GM19099 (cell line): ENCODE results near the gene DPP6.

Experiments
- POLR2A ChIP-seq: IDR thresholded peaks from 3 replicates; pipeline ENCODE4 v1.6.1; 2011; ENCODE audit warnings: low read depth; ENCODE audit not compliant: insufficient read length; ENCODE audit errors: extremely low read depth

Gene DPP6

DNA sequence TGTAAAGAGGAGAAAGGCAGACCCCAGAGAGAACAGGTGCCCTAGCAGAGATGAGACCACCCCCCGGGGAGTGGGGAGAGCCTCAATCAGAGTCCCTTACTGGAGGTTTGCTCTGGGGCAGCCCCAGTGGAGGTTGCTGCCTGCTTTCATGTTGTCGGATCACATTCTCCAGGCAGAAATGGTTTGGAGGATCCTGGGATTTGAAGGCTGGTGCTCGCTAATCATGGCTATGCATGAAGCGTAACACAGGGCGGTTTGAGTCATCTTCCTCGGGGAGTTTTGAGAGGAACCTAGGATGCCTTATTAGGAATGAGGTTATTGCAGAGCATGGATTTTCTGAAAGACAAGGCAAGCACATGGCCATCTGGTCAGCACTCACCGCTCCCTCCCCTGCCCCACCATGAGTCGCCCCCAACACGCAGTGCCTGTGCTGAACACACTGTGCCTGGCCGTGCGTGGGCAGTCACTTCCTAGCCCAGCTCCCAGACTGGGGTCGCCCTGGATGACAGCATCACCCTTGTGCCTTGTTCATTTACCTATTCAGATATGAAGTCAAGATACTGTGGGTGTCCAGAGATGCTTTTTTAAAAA lies 319.9 kb downstream of the DPP6 start:
- no peak for TF ChIP-seq POLR2A

DNA sequence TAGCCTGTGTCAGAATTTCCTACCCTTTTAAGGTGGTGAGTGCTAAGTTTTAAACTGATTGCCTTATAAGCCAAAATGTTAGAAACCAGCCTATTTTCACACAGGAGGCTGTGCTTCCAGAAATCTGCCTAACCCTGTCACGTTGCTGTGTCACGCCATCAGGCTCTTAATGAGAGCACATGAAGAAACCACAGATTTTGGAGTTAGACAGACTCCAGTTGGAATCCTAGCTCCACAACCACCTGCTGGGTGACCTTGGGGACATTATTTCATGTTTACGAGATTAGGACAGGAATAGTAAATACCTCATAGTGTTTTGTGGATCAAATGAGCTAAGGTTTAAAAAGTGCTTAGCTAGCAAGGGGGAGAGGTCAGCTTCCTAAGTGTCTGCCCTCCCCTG lies 321.8 kb downstream of the DPP6 start:
- TF ChIP-seq POLR2A: no peak

DNA sequence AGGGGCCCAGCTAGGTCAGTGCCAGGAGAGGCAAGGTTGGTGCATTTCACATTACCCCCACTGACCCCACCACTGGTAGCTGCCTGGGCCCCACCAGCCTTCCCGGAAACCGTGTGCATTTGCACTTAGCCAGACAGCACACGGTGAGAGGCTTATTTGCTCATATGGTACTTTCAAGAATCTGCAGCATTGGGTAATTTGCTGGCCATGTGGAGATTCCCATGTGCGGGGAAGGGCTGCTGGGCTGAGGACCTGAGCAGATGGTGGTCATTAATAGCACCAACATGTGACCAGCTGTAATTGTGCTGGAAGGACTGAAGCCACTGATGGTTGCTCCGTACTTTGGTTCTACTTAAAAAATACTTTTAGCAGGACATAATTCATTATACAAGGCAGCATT lies 323.8 kb downstream of the DPP6 start:
- no peak for TF ChIP-seq POLR2A

DNA sequence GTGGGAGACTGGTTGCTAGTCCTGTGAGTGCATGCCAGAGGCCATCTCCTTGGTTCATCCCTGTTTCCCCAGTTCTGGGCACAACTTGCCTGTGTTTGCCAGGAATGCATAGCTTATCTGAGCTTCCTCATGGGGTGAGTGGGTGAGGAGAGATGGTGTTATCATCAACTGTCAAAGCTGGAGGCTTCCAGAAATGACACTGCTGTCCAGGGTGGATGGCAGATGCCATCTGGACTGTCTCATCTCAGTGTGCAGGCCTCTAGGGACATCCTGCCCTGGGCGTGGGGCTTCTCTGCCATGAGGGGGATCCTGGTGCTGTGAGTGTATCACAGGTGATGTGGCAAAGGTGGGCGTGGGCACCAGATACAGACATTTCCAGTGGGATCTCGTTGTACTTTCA lies 328.6 kb downstream of the DPP6 start:
- TF ChIP-seq POLR2A: no peak

DNA sequence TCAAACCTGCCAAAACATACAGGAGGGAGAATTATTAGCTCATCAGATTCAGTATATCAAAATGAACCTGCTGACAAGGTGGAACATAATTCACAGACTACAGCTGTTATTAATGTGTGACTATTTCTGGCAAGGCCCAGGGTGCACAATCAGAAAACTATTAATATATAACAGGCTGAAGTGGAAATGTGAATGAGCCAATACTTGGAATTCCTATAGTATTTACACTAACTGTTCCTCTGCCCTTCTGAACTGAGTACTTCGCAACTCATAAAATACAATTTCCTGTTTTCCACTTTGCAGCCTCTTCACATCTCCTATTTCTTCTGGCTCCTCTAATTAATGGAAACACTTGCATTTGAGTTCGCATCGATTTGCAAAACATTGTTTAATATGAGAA lies 330.8 kb downstream of the DPP6 start:
- no peak for TF ChIP-seq POLR2A

DNA sequence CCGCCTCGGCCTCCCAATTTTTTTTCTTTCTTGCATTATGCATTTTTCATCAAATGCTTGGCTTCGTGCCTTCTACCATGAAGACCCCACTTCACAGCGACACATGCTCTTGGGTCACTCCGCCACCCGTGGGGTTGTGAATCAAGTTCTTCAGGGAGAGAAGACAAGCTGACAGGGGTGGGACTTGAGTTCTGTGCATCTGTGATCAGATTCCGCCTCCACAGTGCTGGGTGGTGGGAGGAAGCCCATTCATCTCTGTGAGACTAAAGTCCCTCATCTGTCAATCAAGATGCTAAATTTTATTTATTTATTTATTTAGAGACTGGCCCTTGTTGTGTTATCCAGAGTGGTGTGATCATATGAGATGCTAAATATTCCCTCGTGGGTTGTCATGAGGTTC lies 333.0 kb downstream of the DPP6 start:
- no peak for TF ChIP-seq POLR2A

DNA sequence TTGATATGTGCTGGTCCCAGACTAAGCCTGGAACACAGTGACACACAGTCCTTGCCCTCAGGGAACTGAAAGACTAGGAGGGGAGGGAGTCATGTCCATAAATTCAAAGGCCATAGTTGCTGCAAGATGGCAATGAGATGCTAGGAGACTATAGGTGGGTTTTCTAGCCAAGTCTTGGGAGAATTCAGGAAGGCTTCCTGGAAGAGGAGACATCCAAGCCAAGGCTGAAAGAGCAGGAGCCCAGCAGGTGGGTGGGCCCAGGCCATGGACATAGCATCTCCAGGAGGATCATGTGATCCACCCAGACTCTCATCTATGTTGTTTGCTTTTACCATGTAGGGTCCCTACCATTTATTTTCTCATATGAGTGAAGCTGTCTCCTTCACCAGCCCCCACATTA lies 335.1 kb downstream of the DPP6 start:
- TF ChIP-seq POLR2A: no peak

DNA sequence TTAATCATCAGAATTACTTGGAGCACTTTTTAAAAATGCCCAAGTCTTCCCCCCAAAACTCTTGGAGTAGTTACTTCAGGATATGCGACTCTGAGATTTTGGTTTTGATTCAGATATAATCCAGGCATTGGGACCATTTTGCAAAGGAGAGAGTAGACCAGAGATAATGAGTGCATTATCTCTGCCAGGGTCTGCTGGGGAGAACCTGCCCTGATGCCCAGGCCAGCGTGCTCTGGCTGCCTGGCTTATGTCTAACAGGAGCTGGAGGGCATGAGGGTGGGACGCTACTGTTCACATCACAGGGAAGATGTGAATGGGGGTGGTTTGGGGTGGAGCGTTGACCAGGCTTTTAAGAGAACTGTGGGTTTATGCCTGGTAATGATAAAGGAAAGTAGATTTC lies 336.2 kb downstream of the DPP6 start:
- no peak for TF ChIP-seq POLR2A

DNA sequence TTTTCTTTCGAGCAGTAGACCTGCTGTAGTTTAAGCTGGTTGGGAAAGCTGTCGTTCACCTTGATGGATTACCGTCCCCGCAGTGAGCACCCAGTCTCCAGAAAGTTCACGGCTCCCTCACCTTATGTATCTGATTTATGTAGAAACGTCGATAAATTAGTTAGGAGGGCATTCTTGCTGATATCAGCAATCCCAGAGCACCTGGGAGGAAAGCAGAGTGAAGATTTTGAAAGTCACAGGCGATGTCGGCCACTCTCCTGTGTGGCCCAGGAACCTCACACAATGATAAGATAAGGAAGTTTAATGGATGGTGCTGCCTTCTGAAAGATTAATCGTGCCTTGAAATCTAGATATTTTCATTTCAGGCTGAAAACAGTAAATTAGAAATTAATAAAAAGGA lies 336.8 kb downstream of the DPP6 start:
- TF ChIP-seq POLR2A: no peak

DNA sequence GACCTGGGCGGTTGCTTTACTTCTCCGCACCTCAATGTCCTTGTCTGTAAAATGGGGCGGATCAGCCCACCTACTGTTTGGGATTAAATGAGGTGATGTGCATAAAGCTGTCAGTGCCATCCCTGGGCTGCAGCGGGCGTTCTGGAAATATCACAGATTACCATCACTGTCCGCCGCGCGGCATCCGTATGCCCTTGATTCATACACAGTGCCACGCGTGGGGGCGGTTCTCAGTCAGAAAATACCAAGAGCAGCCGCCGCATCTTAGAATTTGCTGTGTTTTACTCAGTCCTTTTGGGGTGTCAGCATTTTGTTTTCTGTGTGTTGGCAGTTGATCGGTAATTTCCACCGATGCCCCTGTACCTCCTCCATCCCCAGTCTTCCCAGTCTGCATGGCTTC lies 338.8 kb downstream of the DPP6 start:
- TF ChIP-seq POLR2A: no peak

DNA sequence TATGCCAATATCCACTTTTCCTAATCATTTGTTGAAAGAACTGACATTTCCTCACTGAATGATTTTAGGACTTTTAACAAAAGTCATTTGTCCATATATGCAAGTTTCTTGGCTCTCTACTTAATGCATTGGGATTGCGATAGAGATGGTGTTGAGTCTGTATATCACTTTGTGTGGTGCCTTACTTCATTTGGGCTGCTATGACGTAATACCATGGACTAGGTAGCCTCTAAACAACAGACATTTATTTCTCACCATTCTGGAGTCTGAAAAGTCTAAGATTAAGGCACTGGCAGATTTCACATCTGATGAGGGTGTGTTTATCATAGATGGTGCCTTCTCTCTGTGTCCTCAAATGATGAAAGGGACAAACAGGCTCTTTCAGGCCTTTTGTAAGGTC lies 342.6 kb downstream of the DPP6 start:
- TF ChIP-seq POLR2A: no peak

DNA sequence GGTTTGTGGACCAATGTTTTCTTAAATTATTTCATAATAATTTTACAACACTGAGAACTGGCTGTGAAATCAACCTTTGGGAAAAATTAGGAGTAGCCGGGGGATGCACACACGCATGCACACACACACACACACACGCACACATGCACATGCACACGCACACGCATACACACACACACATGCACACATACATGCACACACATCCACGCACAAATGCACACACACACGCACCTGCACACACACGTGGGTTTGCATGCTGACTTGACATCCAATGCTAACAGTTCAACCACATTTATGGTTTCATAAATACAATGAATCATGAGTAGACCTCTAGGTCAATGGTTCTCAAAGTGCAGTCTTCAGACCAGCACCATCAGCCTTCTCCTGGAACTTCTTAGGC lies 354.1 kb downstream of the DPP6 start:
- TF ChIP-seq POLR2A: no peak

DNA sequence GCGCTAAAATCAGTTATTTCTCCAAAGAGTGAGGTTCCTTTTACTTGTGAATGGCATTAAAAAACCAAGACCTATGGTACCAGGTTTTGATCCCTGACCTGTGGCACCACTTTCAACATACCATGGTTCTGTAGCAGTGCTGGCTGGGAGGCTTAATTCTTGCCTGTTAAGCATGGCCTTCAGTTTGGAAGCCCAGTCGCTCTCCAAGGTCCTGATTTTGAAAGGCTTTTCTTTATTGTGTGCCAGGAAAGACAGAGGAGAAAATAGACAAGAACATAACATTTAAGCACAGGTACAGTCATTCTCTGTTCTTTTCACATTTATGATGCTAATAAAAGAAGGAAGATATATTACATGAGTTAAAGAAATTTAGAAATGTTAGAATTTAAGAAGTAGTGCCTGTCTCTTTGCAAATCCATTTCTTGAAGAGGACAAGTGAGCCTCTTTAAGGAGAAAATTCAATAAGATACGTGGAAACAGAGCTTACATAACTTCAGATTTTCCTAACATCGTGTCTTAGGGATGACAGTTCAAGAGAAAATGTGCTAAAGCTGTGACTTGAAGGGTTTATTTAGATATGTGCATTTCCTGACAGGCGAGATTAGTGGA lies 357.6 kb downstream of the DPP6 start:
- no peak for TF ChIP-seq POLR2A

DNA sequence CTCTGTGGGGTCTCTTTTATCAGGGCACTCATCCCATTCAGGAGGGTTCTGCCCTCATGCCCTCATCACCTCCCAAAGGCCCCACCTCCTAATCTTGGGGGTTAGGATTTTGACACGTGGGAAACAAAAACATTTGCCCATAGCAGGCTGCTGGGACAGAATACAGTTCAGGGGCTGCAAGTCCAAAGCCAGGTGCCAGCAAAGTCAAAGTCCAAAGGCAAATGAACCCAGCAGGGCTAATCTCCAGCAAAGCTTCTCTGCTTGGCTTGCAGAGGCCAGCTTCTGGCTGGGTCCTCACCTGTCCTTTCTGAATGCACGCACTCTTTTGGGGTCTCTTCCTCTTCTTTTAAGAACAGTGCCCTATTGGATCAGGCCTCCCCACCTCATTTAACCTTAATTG lies 359.9 kb downstream of the DPP6 start:
- TF ChIP-seq POLR2A: no peak

DNA sequence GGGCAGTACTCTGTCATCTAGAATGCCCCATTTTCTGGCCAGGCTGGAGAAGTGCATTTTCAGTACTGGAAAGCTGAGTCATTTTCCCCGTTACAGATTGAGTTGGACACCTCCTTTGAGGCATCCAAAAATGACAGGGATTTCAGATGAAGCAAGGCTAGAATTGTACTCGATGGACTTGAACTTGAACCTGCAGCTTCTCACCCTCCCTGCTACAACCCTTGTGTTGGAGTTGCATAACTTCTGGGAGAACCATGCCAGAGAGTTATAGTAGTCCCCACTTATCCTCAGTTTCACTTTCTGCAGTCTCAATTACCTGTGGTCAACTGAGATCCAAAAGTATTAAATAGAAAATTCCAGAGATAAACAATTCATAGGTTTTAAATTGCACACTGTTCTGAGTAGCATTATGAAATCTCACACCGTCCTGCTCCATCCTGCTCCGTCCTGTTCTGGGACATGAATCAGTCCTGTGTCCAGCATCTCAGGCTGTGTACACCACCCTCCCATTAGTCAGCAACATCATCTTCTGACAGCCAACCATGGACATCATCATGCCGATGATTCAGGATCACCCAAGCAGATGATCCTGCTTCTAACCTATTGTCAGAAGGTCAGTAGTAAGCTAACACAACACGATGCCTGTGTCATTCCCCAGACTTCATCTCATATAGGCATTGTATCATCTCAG lies 363.7 kb downstream of the DPP6 start:
- TF ChIP-seq POLR2A: no peak

DNA sequence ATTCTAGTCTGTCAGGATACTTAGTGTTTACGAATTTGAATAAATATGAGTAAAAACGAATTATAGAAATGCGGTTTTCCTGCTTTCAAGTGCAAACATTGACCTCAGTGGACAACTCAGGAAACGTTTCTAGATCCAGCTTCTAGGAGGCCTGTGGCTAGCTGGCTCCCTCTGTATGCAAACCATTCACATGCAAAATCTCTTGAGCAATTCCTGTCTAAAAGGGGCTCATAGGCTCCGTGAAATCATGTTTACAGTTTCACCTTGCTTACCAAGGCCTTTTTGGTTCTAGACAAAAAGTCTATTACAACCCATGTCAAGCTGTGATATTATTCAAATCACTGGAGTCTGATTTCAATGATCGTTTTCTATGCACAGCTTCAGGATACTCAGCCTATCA lies 364.5 kb downstream of the DPP6 start:
- no peak for TF ChIP-seq POLR2A
